IPS DF 4.7 (cell line): ENCODE data around the gene TSPOAP1.

Source experiments
- DNase-seq: peaks from one replicate; pipeline ENCODE4 v3.0.0-alpha.2; 2013; ENCODE audit warnings: low spot score; ENCODE audit errors: extremely low read depth

TSPOAP1 gene

DNA sequence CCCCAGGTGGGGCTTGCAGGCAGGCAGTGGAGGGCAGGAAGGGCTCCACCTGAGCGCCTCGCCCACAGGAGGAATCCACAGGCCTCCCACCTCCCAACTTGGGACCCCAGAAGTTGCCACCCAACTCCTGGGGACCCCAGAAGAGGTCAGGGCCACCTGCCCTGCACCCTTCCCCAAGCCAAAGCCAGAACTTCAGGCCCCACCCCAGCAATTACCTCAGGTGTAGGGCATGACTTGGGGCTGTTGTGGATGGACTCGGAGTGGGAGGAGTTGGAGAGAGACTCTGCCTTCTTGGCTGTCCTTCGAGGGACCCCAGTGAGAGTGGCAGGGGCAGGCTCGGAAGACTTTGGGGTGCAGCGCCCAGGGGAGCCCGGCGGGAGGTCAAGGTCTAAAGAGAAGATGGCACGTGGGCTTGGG, 10.5 kb downstream of the TSPOAP1 start:
- DNase-seq, result no peak

DNA sequence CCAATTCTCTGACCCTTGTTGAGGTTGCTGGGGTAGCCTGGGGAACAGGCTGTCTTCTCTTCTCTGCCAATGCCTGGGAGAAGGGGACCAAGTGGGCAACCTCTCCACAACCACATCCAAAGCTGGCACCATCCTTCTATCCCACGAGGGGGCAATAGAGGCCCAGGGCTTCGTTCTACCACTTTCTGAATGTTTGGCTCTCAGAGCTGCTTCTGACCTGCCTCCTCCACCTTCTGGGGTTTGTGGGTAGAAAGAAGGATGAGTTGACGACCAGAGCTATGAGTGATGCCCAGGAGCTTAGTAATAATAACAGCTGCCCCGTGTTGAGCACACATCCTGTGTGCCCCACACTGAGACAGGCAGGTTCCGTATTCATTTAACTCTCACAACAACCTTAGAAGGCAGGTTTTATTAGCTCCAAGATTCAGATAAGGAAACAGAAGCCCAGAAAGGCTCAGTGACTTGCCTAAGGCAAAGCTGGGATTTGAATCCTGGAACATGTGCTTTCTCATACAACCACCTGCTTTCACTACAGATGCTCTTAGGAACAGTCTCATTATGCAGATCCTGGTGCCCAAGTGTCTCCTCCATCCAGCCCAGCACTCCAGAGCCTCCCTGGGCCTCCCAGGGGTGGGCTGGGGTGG, 11.1 kb downstream of the TSPOAP1 start:
- DNase-seq, result no peak

DNA sequence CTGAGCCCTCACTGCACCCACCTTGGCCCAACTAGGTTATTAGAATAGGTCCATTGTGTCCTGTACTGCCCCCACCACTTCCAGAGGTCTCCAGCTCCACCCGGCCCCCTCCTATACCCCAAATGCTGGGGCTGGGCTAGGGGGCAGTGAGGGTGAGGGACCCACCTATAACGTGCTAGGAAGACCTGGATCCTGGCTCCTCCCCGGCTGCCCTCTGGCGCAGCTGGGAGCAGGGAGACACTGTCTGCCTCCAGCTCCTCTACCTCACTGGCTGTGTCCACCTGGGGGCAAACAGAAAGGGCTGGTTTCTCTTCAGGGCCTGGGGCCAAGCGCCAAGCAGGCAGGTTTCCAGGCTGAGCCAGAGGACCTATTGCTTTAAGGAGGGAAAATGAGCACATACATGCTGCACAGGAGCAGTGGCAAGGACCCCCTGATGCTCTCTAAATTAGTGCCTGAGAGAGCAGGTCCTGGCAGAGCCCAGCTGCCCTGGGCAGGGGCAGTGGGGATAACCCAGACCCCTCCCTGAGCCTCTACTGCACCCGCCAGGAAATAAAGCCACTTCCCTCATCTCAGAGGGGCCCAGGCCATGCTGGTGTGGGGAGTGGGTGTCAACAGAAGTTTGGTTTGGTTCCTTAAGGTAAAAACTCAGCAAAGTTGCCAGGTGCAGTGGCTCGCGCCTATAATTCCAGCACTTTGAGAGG, 12.2 kb downstream of the TSPOAP1 start:
- DNase-seq, result no peak

DNA sequence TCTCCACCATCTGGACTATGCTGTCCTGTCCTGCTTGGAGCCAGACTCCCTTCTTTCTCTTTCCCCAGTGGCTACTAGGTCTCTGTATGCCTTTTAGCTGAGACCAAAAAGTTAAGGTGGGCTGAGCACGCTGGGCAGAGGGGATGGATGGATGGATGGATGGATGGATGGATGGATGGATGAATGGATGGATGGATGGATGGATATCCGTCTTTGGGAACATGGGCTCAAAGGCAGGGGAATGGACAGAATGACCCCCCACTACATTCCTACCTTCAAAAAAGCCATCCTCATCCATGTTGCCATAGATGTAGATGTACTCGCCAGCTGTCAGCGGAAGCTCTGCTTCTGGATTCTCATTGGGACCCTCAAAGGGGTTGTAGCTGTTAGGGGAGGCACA, 12.8 kb downstream of the TSPOAP1 start:
- no peak for DNase-seq

DNA sequence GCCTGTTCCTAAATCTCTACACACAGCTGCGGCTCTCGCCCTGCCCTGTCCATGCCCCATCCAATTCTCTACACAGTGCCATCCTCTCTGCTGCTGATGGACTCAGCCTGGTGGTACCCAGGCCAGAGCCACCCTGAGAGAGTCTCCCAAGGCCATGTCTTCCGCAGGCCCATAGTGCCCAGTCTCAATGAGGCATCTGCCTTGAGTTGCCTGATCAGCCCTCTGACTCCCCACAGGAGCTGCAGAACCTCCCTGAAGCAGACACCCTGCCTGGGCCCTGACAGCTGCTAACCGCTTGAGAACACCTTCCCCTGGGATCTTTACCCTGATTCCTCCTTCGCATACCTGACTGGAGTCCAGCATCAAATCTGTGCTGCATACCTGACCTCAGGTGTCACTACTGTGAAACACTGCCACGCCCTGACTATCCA, 13.3 kb downstream of the TSPOAP1 start:
- DNase-seq, result no peak

DNA sequence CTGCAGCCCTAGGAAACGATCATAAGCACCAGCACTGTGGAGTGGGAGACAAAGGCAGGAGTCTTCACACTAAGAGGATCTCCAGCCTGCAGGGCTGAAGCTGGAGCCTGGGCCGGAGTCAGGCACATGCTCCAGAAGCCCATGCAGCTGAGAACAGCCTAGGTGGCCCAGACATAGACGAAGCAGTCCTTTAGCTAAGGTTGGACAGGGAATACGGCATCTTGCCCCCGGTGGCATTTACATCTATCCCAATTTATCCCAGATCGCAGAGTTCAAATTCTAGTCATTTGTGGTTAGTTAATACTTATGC, 13.9 kb downstream of the TSPOAP1 start:
- no peak for DNase-seq

DNA sequence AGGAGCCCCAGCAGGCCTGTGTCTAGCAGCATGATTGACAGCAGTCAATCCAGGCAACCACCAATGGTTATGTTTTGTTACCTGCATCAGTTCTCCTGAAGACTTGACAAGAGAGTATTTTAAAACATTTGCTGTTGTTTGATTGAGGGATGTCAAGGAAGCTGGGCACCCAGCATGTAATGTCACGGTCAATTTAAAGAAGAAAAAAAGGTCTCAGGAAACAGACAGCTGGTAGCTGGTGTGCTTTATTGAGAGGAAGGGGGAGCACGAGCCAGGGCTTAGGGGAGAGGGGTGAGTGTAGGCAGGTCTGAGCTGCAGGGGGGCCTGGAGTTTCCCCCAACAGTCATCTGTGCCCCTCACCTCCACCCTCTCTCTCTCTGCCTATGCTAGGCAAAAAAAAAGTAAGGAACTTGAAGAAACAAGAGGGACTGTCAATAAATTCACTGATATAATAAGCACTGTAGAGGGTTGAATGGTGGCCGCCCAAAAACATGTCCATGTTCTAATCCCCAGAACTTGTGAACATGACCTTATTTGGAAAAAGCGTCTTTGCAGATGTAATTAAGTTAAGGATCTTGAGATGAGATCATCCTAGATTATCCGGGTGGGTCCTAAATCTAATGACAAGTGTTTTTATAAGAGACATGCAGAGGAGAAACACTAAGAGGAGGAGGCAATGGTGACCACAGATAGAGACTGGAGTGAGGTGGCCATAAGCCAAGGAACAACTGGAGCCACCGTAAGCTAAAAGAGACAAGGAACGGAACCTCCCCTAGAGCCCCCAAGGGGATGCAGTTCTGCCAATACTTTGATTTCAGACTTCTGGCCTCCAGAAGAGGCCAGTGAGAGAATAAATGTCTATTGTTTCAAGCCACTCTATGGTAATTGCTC, 14.5 kb downstream of the TSPOAP1 start:
- DNase-seq, result no peak

DNA sequence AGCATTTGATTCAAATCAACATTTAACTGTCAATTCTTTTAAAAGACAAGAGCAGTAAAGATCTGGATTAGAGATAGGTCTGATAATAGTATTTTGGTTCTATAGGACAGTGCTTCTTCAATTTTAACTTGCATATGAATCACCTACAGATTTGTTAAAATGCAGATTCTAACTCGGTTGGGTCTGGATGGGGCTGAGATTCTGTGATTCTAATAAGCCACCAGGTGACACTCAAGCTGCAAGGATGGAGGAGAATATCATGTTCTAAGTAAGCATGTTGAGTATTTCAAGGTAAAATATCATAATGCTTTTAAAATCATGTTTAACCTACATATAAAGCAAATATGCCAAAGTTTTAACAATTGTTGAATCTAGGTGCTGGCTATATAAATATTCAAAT, 15.8 kb downstream of the TSPOAP1 start:
- DNase-seq, result no peak

DNA sequence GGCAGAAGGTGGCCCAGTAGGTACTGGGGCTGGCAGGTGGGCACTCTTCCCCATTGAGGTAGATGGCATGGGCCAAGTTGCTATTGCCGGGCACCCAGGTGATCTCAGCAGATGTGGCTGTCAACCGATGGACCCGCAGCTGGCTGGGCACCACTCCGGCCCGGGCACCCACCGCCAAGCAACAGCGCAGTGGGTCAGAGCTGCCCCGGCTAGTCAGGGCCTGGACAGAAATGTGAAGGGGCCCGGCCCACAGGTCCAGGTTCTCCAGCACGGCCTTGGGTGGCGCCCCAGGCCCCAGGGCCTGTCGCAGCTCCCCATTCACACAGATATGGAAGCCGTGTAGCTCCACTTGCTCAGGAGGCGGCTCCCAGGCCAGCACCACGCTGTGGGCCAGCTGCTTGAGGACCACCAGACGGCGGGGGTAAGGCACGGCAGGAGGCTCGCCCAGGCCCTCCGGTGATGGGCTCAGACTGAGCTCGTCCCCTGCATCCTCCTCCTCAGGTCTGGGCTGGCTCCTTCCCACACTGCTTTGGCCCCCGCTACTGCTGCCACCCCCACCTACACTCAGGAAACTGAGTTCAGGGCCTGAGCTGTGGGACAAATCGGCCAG, 16.5 kb downstream of the TSPOAP1 start:
- no peak for DNase-seq

DNA sequence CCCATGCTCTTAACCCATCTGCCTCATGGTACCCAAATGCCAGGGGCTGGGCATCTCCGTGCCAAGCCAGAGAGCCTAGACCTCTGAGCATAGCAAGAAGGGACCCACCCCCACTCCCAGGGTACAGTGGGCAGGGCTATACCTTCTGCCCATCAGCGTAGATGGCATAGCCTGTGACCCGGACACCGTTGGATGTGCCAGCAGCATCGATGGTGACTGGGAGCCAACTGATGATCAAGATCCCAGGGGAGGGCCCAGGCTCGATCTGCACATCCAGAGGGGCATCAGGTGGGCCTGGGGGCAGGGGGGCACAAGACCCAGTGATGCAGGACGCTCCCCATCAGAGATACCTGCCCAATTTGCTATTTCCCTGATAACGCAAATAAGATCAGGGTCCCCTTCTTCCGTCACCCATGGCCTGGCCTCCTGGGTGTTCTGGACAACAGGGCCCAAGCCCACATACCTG, 17.1 kb downstream of the TSPOAP1 start:
- DNase-seq, result no peak

DNA sequence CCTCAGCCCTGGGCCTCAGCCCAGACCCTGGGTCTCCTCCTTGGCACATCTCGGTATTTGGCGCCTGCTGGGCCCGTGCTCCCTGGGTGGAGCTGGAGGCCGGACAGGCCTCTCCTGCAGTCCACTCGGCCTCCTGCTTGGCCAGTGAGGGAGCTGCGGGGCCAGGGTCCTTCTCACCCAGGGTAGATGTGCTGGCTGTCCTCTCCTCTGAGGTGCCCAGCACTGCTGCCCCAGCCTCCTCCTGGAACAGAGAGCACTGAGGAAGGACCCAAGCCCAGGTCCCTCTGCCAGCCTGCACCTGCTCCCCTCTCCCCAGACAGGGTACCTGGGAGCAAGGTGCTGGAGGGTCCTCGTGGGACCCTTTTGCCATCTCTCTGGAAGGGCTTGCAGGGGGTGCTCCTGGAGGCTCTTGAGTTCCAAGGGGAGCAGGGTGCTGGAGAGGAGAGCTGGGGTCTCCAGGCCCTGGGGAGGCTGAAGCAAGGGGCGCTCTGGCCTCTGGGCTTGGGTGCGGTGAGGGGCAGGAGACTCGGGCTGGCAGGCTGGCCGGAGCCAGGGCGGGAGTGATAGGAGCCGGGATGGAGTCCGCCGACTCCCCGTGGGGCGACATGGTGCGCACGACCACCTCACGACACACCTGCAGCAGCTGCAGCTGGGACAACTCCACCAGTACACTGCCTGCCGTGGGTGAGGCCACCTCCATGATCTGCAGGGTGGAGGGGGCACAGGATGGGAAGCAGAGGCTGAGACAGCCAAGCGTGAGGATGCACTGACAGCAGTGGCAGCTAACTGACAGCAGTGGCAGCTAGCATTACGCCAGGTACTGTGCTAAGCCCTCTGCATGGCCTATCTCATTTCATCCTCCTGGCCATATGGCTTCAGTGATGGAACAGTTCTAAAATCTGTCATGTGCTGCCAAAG, 17.8 kb downstream of the TSPOAP1 start:
- no peak for DNase-seq

DNA sequence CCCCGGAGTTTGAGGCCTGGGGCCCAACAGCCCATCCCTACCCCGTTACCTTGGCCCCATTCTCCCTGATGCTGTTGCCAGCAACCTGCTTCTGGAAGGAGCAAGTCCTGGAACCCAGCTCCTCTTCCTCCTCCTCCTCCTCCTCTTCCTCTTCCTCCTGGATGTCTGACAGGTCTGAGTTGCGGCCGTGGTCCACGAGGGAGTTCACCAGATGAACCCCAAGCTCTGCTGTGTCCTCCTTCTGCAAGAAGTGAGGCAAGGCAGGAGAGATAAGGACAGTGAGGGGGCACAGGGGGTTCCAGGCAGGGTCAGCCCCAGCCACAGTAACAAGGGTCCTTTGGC, 18.7 kb downstream of the TSPOAP1 start:
- no peak for DNase-seq

DNA sequence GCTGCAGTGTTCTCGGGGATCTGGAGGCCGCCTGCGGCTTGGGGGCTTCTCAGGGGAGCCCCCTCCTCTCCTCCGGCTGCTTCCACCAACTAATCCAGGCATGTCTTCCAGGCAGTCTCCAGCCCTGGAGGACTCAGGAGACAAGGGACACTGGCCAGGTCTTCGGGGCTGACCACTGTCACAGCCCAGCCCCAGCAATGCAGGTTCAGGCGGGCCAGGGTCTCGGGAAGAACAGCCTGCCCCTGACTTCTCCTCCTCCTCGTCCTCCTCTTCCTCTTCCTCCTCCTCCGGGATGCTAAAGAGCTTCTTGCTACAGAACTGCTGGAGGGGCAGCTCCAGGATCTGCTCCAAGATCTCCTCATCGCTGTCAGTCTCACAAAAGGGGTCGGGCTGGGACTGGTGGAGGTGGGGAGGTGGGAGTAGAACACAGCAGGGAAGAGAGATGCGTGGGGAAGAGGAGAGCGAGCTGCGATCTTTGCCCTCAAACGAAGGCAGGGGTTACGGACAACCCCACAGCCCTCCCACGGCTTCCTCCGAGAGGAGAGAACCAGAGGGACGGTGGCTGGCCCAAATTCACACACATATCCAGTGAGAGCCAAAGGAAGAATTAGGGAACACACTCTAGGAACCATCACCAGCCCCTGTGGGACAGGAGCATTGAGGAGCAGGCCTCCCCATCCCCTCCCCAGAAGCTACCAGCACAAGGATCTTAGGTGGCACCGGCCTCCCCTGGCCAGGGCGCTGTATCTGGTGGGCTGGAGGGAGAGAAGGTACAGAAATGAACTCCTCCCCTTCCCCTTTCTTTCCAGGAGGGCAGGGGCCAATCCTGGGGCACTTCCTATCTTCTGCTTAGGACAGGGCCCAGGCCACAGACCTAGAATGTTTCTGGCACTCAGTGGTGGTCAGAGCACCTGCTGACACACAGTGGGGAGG, 19.3 kb downstream of the TSPOAP1 start:
- no peak for DNase-seq

DNA sequence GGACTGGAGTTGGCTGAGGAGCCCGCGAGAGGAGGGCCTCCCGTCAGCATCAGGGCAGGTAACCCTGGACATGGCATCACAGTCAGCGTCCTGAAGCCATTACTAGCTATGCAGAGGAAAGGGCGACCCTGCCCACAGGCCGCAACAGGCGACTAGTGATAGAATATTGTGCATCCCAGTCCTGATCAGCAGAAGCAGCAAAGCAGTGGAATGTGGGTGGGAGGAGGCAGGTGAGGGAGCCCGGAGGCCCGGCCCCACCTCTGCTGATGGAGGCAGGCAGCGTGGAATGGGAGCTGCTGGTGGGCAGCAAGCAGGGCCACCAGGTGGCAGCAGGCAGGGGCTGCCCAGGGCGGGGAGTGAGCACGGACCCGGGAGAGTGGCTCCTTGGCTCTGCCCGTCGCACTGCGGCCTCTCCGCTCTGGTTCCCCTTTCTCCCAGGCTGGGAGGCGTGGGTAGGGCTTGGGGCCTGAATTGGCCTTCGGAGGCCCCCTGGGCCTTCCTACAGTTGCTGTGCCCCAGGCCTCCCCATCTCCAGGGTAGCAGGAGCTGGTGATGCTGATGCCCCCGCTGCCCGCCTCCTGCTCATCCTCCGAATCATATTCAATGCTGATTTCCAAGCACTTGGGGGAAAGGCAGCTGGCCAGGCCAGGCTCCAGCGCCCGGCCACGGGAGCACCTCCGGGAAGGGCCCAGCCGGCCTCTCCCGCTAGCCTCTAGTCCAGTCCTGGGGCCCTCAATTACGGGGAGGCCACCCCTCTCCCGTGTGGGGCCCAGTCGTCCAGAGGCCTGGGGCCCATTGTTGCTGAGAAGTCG, 20.2 kb downstream of the TSPOAP1 start:
- DNase-seq, result no peak

DNA sequence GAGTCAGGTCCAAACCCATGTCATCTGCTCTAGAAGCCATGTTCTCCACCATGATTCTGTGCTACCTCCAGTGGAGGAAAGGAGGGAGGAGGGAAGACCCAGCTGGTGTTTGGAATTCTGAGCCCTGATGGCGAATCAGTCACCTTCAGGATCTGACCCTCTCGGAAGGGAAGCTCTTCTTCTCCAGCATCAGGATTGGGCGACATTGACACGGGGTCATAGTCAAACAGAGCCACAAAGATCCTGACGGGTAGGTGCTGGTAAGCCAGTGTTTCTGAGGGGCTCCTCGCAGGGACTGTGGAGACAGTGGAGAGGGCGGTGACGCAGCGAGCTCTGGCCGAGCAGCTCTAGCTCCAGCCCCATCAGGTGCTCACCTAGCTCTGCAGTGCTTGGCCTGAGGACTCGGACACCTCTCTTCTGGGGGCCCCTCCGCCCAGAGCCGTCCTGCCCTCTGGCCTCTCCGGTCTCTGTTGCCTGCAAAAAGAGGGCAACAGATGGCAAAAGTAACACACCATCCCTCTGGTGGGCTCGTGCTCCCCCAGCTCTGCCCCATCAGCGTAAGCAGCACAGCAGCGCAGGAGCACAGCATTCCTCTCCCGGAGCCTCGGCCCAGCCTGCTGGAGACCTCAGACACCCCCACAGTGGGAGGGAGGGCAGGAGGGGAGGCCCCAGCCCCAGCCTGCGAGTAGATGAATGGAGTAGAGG, 21.0 kb downstream of the TSPOAP1 start:
- DNase-seq, result no peak

DNA sequence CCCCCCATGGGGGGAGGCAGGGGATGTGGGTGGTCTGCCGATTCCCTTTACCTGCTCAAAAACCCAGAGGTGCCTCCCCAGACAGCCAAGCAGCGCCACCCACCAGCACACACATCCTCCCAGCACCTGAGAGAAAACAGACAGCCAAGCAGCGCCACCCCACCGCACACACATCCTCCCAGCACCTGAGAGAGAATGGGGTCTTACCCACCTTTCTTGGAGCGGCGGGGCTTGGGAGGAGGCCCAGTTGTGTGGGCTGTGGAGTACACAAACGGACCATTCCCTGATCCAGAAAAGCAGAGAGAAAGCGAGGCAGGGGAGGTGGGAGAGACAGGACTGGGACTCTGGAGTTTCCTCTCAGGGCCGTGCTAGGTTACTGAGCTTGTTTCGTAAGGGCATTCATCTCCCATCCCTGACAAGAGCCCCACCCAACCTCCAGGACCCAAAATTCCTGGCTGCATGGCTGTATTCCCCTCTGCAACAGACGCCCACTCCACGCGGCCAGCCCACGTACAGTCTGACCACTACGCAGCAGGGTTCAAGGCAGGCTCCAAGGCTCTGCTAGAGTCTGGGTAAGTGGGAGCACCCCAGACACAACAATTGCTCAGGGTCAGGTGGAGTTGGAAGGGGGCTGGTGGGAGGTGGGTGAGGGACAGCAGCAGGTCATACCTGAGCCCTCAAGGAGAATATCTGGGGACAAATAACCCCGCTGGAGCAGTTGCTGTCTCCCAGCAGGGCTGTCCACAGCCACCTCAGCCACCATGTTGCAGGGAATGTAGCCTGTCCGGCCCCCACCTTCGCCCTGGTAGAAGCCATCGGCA, 22.3 kb downstream of the TSPOAP1 start:
- DNase-seq, result no peak

DNA sequence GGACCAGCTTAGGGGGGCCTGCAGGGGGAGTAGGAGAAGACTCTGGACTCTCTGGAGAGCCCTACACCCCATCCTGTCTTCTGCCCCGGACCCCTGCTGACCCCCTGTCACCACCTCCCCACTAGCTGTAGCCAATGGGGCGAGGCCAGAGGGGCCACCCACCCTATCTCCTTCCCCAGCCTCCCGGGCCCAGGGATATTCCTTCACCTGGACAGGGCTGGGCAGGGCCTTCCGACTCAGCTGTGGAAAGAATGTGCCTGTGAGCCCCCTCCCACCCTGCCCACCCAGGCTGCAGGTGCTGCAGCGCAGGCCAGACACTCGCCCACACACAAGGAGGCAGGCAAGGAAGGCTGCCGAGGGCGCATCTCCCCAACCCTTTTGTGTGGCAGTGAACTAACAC, 23.0 kb downstream of the TSPOAP1 start:
- DNase-seq, result no peak
